Neural cell (in vitro differentiated cells): ENCODE data around the gene ABCA2. TPM values are rescaled to one million over a fixed set of nuclear protein-coding genes. Genes with fewer than 3 reads are reported as not detected.

Source experiments
- H2AFZ ChIP-seq: fragments of 200-600, 300-800 bp; sonication (generic), shearing (Covaris generic); 2 replicates; pipeline ENCODE4 v1.6.0; 2014; ENCODE audit warnings: low read depth, mild to moderate bottlenecking, antibody characterized with exemption, low read length, moderate library complexity
- H3F3A ChIP-seq: fragments of 200-600 bp; shearing (Covaris generic); 2 replicates; pipeline ENCODE4 v1.6.1; 2016; ENCODE audit warnings: mild to moderate bottlenecking, moderate library complexity, mixed read lengths, antibody characterized with exemption, low read length; ENCODE audit not compliant: insufficient read depth, poor library complexity, severe bottlenecking
- H3K27ac ChIP-seq: fragments of 200-600, 300-800 bp; sonication (generic), shearing (Covaris generic); 2 replicates; pipeline ENCODE4 v1.5.1; 2014; ENCODE audit warnings: mild to moderate bottlenecking, low read length, moderate library complexity
- H3K27me3 ChIP-seq: fragments of 300-800, 200-600 bp; sonication (generic), shearing (Covaris generic); 2 replicates; pipeline ENCODE4 v1.6.0; 2014; ENCODE audit warnings: mild to moderate bottlenecking, low read depth, low read length, moderate library complexity; ENCODE audit not compliant: insufficient read depth
- H3K36me3 ChIP-seq: fragments of 300-800, 200-600 bp; sonication (generic), shearing (Covaris generic); 2 replicates; pipeline ENCODE4 v1.5.1; 2014; ENCODE audit warnings: mild to moderate bottlenecking, antibody characterized with exemption, low read length, moderate library complexity; ENCODE audit not compliant: insufficient read depth
- H3K4me2 ChIP-seq: fragments of 300-800, 200-600 bp; sonication (generic), shearing (Covaris generic); 2 replicates; pipeline ENCODE4 v1.6.0; 2014; ENCODE audit warnings: mild to moderate bottlenecking, low read length
- H3K4me3 ChIP-seq: fragments of 300-800, 200-600 bp; sonication (generic), shearing (Covaris generic); 2 replicates; pipeline ENCODE4 v1.5.1; 2014; ENCODE audit warnings: mild to moderate bottlenecking, low read length, moderate library complexity
- H3K79me2 ChIP-seq: fragments of 200-600 bp; shearing (Covaris generic); replicated peaks from 2 replicates; pipeline ENCODE4 v1.6.0; 2014; ENCODE audit warnings: mild to moderate bottlenecking, low read length, moderate library complexity; ENCODE audit not compliant: insufficient read depth
- H3K9ac ChIP-seq: fragments of 300-800, 200-600 bp; sonication (generic), shearing (Covaris generic); 2 replicates; pipeline ENCODE4 v1.6.1; 2016; ENCODE audit warnings: mild to moderate bottlenecking, low read length, mixed read lengths
- H3K9me2 ChIP-seq: fragments of 200-600 bp; shearing (Covaris generic); 2 replicates; pipeline ENCODE4 v1.6.1; 2016; ENCODE audit warnings: mild to moderate bottlenecking, low read length, mixed read lengths; ENCODE audit not compliant: insufficient read depth
- H3K9me3 ChIP-seq: fragments of 200-600, 300-800 bp; sonication (generic), shearing (Covaris generic); 2 replicates; pipeline ENCODE4 v1.6.1; 2016; ENCODE audit warnings: mild to moderate bottlenecking, mixed run types, low read length, moderate library complexity, mixed read lengths
- H4K20me1 ChIP-seq: fragments of 200-600 bp; shearing (Covaris generic); 2 replicates; pipeline ENCODE4 v1.6.1; 2016; ENCODE audit warnings: mild to moderate bottlenecking, mixed run types; ENCODE audit not compliant: insufficient read depth
- EP300 ChIP-seq: fragments of 450-650 bp; conservative IDR thresholded peaks from 2 replicates; pipeline ENCODE4 v1.6.1; 2014; ENCODE audit warnings: antibody characterized with exemption, mild to moderate bottlenecking, moderate library complexity; ENCODE audit not compliant: poor library complexity, severe bottlenecking
- EZH2 ChIP-seq: fragments of 200-600, 300-800 bp; shearing (Covaris generic), sonication (generic); IDR thresholded peaks from 2 replicates; pipeline ENCODE4 v1.6.1; 2014; ENCODE audit warnings: antibody characterized with exemption, low read length, borderline replicate concordance, mild to moderate bottlenecking; ENCODE audit not compliant: insufficient read depth, poor library complexity, severe bottlenecking
- MXI1 ChIP-seq: fragments of 450-650 bp; conservative IDR thresholded peaks from 2 replicates; pipeline ENCODE4 v1.6.1; 2014; ENCODE audit warnings: antibody characterized with exemption, mild to moderate bottlenecking; ENCODE audit not compliant: poor library complexity, severe bottlenecking
- POLR2AphosphoS5 ChIP-seq: IDR thresholded peaks from 2 replicates; pipeline ENCODE4 v1.6.1; 2012
- RAD21 ChIP-seq: fragments of 450-650 bp; conservative IDR thresholded peaks from 2 replicates; pipeline ENCODE4 v1.6.1; 2014; ENCODE audit warnings: antibody characterized with exemption, mild to moderate bottlenecking, moderate library complexity
- SMC3 ChIP-seq: fragments of 450-650 bp; conservative IDR thresholded peaks from 2 replicates; pipeline ENCODE4 v1.6.1; 2014; ENCODE audit warnings: antibody characterized with exemption, mild to moderate bottlenecking, moderate library complexity; ENCODE audit not compliant: poor library complexity
- TAF1 ChIP-seq: IDR thresholded peaks from 2 replicates; pipeline ENCODE4 v1.6.1; 2012; ENCODE audit warnings: low read depth
- polyA plus RNA-seq: library from polyadenylated mRNA; depleted of rRNA; stranded (reverse); fragments of >200 nt; gene quantifications from 2 replicates; pipeline ENCODE4 v1.2.3, GENCODE V29; 2014
- TF ChIP-seq, protein P1 (sequence below): fragments of 450-650 bp; IDR thresholded peaks from 2 replicates; pipeline ENCODE4 v1.5.1; 2014; ENCODE audit warnings: antibody characterized with exemption, mild to moderate bottlenecking, moderate library complexity; ENCODE audit not compliant: poor library complexity, severe bottlenecking
- TF ChIP-seq, protein P2 (sequence below): IDR thresholded peaks from 2 replicates; pipeline ENCODE4 v1.6.1; 2012; ENCODE audit warnings: borderline replicate concordance

Gene ABCA2
- polyA plus RNA-seq, 1 donor from 2014 or later: 30.6 TPM

DNA sequence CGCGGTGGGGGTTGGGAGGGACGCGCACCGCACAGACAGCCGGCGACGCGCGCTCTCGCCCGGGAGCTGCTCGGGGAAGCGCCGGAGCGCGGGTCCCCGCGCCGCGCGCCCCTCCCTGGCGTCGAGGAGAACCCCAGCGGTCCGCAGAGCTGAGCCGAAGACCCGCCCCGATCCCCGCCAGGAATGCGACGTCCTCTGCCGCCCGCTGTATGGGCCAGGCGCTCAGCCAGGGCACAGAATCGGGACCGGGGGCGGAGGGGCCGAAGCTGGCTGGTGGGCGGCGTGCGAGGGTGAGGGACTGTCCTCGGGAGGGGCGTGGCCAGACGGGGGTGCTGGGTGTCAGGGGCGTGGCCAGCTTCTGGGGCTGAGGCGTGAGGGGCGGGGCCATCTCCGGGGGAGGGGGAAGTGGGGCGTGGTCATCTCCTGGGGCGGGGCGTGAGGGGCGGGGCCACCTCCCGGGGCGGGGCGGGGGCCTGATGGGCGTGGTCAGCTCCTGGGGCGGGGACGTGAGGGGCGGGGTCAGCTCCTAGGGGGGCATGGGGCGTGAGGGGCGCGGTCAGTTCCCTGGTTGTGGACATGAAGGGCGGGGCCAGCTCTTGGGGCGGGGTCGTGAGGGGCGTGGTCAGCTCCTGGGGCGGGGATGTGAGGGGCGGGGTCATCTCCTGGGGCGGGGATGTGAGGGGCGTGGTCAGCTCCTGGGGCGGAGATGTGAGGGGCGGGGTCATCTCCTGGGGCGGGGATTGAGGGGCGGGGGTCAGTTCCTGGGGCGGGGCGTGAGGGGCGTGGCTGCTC is 49.8 kb downstream of the ABCA2 start:
- no peaks in the 10 kb centered on the region for H3K9me2 ChIP-seq
- H3F3A ChIP-seq: no peaks in the 10 kb centered on the region
- H4K20me1 ChIP-seq: no peaks in the 10 kb centered on the region
- H3K79me2 ChIP-seq: no peaks in the 10 kb centered on the region
- no peaks in the 10 kb centered on the region for H3K9me3 ChIP-seq
- peaks cover 12% of the 10 kb centered on the region for H3K27me3 ChIP-seq
- H3K9ac ChIP-seq: peak overlapping the region; percentile 46
- no peak overlapping the region for H3K4me2 ChIP-seq
- H3K4me3 ChIP-seq: peak overlapping the region; percentile 64
- no peak overlapping the region for H2AFZ ChIP-seq
- no peak overlapping the region for H3K27ac ChIP-seq
- TF ChIP-seq, protein P1, sequence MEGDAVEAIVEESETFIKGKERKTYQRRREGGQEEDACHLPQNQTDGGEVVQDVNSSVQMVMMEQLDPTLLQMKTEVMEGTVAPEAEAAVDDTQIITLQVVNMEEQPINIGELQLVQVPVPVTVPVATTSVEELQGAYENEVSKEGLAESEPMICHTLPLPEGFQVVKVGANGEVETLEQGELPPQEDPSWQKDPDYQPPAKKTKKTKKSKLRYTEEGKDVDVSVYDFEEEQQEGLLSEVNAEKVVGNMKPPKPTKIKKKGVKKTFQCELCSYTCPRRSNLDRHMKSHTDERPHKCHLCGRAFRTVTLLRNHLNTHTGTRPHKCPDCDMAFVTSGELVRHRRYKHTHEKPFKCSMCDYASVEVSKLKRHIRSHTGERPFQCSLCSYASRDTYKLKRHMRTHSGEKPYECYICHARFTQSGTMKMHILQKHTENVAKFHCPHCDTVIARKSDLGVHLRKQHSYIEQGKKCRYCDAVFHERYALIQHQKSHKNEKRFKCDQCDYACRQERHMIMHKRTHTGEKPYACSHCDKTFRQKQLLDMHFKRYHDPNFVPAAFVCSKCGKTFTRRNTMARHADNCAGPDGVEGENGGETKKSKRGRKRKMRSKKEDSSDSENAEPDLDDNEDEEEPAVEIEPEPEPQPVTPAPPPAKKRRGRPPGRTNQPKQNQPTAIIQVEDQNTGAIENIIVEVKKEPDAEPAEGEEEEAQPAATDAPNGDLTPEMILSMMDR: peak; percentile 20
- TF ChIP-seq EP300: no peak
- H3K36me3 ChIP-seq: no peaks in the 10 kb centered on the region

DNA sequence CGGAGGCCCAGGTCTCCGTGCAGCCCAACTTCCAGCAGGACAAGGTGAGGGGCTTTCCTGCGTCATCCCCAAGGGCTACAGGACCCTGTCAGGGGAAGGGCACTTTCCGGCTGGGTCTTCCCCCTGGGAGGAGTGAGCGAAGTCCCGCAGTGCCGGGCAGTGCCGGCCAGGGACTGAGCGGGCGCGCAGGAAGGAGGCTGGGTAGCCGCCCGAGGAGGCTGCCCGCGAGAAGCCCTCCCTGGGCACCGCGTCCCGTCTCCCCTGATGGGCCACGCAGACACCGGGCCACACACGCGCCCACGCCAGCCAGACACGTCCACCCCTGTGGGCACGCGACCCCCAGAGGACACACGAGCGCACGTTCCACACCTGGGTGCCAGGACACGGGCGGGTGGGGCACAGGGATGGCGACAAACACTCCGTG is 50.4 kb downstream of the ABCA2 start:
- Histone ChIP-seq H4K20me1 (no peaks in the 10 kb centered on the region), H2AFZ (no peak overlapping the region), H3K79me2 (no peaks in the 10 kb centered on the region), H3K36me3 (no peaks in the 10 kb centered on the region), H3K4me3 (peak overlapping the region; percentile 64), H3K9me3 (no peaks in the 10 kb centered on the region), H3K4me2 (no peak overlapping the region), H3F3A (no peaks in the 10 kb centered on the region), H3K27me3 (peaks cover 11% of the 10 kb centered on the region), H3K27ac (no peak overlapping the region), H3K9ac (peak overlapping the region; percentile 46), H3K9me2 (no peaks in the 10 kb centered on the region)
- TF ChIP-seq RAD21: no peak
- TF ChIP-seq TAF1: no peak
- TF ChIP-seq EP300: no peak
- no peak for TF ChIP-seq EZH2

DNA sequence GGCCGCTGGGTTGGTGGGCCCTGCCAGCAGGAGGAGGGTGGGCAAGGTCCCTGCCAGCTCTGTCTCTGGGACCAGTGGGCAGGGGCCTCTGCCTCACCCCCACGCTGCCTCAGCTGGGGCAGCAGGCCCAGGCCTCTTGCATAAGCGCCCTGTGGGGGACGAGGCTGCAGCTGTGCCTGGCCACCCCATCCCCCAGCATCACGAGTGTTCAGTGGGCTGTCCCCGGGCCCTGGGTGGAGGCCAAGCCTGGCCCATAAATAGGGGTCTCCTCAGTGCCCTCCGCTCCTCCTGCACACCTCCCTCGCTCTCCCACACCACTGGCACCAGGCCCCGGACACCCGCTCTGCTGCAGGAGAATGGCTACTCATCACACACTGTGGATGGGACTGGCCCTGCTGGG is 50.8 kb downstream of the ABCA2 start, which contains the start of gene PTGDS:
Gene PTGDS (plus strand): TSS at position 282 of the 400 bp plus-strand sequence. CDS start 75 bp downstream, at position 357.
- Histone ChIP-seq H3K9me2 (no peaks in the 10 kb centered on the region), H3F3A (no peaks in the 10 kb centered on the region), H3K9me3 (no peaks in the 10 kb centered on the region), H3K79me2 (no peaks in the 10 kb centered on the region), H3K27me3 (peaks cover 11% of the 10 kb centered on the region), H2AFZ (no peak within 1 kb of the TSS), H3K9ac (peak within 1 kb of the TSS; percentile 46), H3K4me3 (peak within 1 kb of the TSS; percentile 64), H3K4me2 (no peak within 1 kb of the TSS), H3K27ac (no peak within 1 kb of the TSS), H3K36me3 (no peaks in the 10 kb centered on the region), H4K20me1 (no peaks in the 10 kb centered on the region)
- TF ChIP-seq, protein P2, sequence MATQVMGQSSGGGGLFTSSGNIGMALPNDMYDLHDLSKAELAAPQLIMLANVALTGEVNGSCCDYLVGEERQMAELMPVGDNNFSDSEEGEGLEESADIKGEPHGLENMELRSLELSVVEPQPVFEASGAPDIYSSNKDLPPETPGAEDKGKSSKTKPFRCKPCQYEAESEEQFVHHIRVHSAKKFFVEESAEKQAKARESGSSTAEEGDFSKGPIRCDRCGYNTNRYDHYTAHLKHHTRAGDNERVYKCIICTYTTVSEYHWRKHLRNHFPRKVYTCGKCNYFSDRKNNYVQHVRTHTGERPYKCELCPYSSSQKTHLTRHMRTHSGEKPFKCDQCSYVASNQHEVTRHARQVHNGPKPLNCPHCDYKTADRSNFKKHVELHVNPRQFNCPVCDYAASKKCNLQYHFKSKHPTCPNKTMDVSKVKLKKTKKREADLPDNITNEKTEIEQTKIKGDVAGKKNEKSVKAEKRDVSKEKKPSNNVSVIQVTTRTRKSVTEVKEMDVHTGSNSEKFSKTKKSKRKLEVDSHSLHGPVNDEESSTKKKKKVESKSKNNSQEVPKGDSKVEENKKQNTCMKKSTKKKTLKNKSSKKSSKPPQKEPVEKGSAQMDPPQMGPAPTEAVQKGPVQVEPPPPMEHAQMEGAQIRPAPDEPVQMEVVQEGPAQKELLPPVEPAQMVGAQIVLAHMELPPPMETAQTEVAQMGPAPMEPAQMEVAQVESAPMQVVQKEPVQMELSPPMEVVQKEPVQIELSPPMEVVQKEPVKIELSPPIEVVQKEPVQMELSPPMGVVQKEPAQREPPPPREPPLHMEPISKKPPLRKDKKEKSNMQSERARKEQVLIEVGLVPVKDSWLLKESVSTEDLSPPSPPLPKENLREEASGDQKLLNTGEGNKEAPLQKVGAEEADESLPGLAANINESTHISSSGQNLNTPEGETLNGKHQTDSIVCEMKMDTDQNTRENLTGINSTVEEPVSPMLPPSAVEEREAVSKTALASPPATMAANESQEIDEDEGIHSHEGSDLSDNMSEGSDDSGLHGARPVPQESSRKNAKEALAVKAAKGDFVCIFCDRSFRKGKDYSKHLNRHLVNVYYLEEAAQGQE: no peak
- TF ChIP-seq POLR2AphosphoS5: no peak
- no peak for TF ChIP-seq TAF1
- TF ChIP-seq EZH2: no peak
- TF ChIP-seq, protein P1: no peak
- TF ChIP-seq EP300: no peak
- TF ChIP-seq MXI1: no peak
- no peak for TF ChIP-seq RAD21
- TF ChIP-seq SMC3: no peak
